Progenitor cell of endocrine pancreas (in vitro differentiated cells): Measurements from ENCODE around the gene ARFIP1. TPM values are rescaled to one million over a fixed set of nuclear protein-coding genes. Genes with fewer than 3 reads are reported as not detected.

ENCODE experiments used
- DNase-seq: peaks from one replicate; pipeline ENCODE4 v3.0.0; 2021; ENCODE audit warnings: low spot score; ENCODE audit not compliant: unreplicated experiment
- H3K27ac Mint-ChIP-seq: 2 replicates; pipeline ENCODE4 v1.8.0; 2021; ENCODE audit warnings: mild to moderate bottlenecking, moderate library complexity, mixed read lengths
- H3K27me3 Mint-ChIP-seq: 2 replicates; pipeline ENCODE4 v1.8.0; 2021; ENCODE audit warnings: mixed read lengths
- H3K36me3 Mint-ChIP-seq: 2 replicates; pipeline ENCODE4 v1.8.0; 2022; ENCODE audit warnings: mixed read lengths; ENCODE audit not compliant: insufficient read depth
- H3K4me1 Mint-ChIP-seq: 2 replicates; pipeline ENCODE4 v1.8.0; 2021; ENCODE audit warnings: low read depth, mixed read lengths
- H3K4me3 Mint-ChIP-seq: 2 replicates; pipeline ENCODE4 v1.8.0; 2021; ENCODE audit warnings: low read depth, mild to moderate bottlenecking, moderate library complexity, mixed read lengths
- H3K9me3 Mint-ChIP-seq: 2 replicates; pipeline ENCODE4 v1.8.0; 2021; ENCODE audit warnings: low read depth, mixed read lengths
- total RNA-seq: library from RNA; stranded (reverse); gene quantifications from 2 replicates; pipeline ENCODE4 v1.2.1, GENCODE V29; 2021
- TF ChIP-seq, protein P1 (sequence below): fragments of 200-600 bp; sonication (generic); IDR thresholded peaks from one replicate; pipeline ENCODE4 v1.5.0; 2021; ENCODE audit warnings: antibody characterized with exemption, mild to moderate bottlenecking; ENCODE audit not compliant: unreplicated experiment

The ARFIP1 gene
- total RNA-seq, 1 donor from 2014 or later, result 31.7 TPM

DNA sequence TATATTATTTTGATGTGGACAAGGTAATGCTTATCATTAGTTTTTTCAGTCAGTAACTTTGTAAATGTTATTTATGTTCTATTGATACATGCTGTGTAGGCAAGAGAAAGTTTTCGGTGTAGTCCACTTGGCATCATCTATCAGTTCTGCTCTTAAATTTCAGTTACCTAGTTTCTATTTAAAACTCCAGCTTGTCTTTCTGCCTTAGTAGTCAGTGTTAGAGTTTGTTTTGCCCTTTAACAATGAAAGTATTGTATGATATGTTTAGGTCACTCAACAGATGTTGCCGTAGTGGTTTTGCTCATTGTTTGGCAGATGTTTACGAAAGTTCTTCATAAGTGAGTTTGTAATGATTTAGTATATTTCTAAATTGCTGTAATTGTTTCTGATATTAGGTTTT lies 121.5 kb downstream of the ARFIP1 start:
- Mint-ChIP-seq H3K36me3 (peaks cover 12% of the 10 kb centered on the region), H3K4me3 (no peak overlapping the region), H3K27ac (no peak overlapping the region), H3K27me3 (no peaks in the 10 kb centered on the region), H3K4me1 (peaks cover 6% of the 10 kb centered on the region), H3K9me3 (peaks cover 4% of the 10 kb centered on the region)
- no peak for DNase-seq
- TF ChIP-seq, protein P1, sequence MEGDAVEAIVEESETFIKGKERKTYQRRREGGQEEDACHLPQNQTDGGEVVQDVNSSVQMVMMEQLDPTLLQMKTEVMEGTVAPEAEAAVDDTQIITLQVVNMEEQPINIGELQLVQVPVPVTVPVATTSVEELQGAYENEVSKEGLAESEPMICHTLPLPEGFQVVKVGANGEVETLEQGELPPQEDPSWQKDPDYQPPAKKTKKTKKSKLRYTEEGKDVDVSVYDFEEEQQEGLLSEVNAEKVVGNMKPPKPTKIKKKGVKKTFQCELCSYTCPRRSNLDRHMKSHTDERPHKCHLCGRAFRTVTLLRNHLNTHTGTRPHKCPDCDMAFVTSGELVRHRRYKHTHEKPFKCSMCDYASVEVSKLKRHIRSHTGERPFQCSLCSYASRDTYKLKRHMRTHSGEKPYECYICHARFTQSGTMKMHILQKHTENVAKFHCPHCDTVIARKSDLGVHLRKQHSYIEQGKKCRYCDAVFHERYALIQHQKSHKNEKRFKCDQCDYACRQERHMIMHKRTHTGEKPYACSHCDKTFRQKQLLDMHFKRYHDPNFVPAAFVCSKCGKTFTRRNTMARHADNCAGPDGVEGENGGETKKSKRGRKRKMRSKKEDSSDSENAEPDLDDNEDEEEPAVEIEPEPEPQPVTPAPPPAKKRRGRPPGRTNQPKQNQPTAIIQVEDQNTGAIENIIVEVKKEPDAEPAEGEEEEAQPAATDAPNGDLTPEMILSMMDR, result no peak

DNA sequence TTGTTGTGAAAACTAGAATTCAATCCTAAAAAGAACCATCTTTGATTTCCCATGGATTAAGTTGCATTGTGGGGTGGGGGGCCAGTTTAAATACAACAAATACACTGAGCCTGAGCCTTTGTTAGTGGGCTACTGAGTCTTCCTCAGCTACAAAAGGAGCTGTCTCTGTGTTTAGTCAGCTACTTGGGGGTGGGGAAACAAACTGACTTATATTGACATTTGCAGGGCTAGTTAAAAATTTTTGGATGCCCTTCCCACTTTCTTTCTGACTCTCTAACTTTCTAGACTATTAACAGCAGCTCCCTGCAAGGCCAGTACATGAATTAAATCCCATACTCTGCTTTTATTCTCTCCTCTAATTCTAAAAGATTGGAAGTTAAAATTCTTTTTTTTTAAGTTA lies 123.9 kb downstream of the ARFIP1 start:
- TF ChIP-seq, protein P1, result no peak
- DNase-seq, result no peak
- Mint-ChIP-seq H3K27ac (no peak overlapping the region), H3K27me3 (no peaks in the 10 kb centered on the region), H3K4me1 (peaks cover 6% of the 10 kb centered on the region), H3K36me3 (peaks cover 12% of the 10 kb centered on the region), H3K9me3 (peaks cover 4% of the 10 kb centered on the region), H3K4me3 (no peak overlapping the region)

DNA sequence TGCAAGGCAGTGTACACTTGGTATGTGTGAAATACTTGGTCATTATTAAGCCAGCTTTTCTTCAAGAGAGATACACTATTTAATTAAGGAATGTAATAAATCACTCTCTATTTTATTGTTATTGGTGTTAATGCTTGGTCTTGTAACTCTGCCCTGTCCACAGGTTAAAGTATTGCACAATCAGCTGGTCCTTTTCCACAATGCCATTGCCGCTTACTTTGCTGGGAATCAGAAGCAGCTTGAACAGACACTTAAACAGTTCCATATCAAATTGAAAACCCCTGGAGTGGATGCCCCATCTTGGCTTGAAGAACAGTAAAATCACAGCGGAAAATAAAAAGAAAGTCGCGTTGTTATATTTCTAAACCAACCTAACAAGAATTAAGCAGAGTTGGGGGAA lies 130.1 kb downstream of the ARFIP1 start:
- TF ChIP-seq, protein P1, result no peak
- Mint-ChIP-seq H3K27ac (no peak overlapping the region), H3K27me3 (no peaks in the 10 kb centered on the region), H3K36me3 (peaks cover 21% of the 10 kb centered on the region), H3K4me3 (no peak overlapping the region), H3K4me1 (no peaks in the 10 kb centered on the region), H3K9me3 (no peaks in the 10 kb centered on the region)
- no peak for DNase-seq

DNA sequence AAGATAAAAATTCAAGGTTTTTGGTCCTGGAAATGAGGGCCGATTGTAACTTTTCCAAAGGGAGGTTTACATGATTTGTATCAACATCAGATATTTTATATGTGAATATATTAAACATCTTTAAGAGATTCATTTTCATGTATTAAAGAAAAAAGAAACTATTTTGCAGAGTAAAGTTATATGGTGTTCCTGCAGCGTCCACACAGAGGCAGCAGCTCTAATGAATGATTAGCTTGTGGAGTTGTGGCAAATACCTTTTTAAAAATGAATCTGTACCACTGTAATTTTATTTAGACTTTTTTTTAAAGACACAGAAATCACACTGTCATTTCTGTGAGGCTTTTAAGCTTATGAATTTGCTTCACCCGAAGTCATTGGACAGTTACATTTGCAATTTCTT lies 130.8 kb downstream of the ARFIP1 start:
- H3K36me3 Mint-ChIP-seq, result peaks cover 21% of the 10 kb centered on the region
- H3K27ac Mint-ChIP-seq, result no peak overlapping the region
- H3K4me3 Mint-ChIP-seq, result no peak overlapping the region
- no peaks in the 10 kb centered on the region for H3K4me1 Mint-ChIP-seq
- no peaks in the 10 kb centered on the region for H3K9me3 Mint-ChIP-seq
- no peak for DNase-seq
- no peaks in the 10 kb centered on the region for H3K27me3 Mint-ChIP-seq
- TF ChIP-seq, protein P1, result no peak

DNA sequence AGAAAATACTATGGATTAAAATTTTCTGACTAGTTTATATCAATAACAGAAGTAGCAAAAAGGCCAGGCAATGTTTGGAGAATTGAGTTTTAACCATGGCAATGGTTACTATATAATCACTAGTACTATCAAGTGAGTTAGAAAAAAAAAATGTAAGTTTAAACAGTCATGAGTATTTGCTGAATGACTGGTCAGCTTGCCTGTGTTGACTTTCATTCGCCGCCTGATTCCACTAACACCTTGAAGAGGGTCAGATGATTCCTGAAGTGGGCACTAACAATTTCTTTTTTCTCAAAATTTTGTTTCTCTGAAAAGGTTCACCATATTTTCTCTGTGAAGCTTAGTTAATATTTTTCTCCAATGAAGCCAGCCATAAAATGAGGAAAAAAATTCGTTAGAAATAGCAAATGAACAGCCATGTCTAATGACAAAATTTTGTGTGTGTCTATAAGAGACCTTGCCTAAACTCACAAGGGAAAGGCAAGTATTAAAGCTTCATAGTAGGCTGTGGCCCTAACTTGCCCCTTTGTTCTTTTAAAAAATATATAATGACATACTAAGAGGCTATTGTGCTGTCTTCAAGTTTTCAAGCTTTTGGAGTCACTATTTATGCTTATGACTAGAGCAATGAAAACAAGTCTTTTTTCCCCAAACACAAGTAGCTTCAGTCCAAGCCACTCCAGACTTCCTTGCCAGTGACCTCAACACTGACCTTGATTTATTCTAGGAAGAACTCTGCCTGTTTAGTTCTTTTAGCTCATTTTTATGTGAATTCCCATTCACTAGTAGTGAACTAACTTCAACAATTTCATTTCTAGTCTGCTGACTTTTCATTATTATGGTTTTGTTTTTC lies 138.0 kb downstream of the ARFIP1 start:
- no peak for DNase-seq
- Mint-ChIP-seq H3K9me3 (peaks cover 24% of the 10 kb centered on the region), H3K36me3 (peaks cover 34% of the 10 kb centered on the region), H3K27ac (no peak overlapping the region), H3K4me3 (no peak overlapping the region), H3K27me3 (no peaks in the 10 kb centered on the region), H3K4me1 (no peaks in the 10 kb centered on the region)
- TF ChIP-seq, protein P1, result no peak
